K562 (cell line): ENCODE data around the gene FADS1. TPM values are rescaled to one million over a fixed set of nuclear protein-coding genes. Genes with fewer than 3 reads are reported as not detected.

Experiments used
- ARID4B ChIP-seq: sonication (generic); formaldehyde crosslinking; IDR thresholded peaks from 2 replicates; pipeline ENCODE4 v1.8.0; 2022; ENCODE audit warnings: mild to moderate bottlenecking, missing genetic modification reagents
- BDP1 ChIP-seq: IDR thresholded peaks from 3 replicates; pipeline ENCODE4 v1.6.1; 2011; ENCODE audit not compliant: insufficient read length, insufficient read depth
- CUX1 ChIP-seq: fragments of 200-800 bp; sonication (Bioruptor generic); IDR thresholded peaks from 2 replicates; pipeline ENCODE4 v1.6.1; 2016; ENCODE audit warnings: missing genetic modification characterization, missing compliant biosample characterization
- PKNOX1 ChIP-seq: fragments of 450-650 bp; IDR thresholded peaks from 2 replicates; pipeline ENCODE4 v1.6.1; 2016
- UBTF ChIP-seq, 2 experiments: IDR thresholded peaks; 2 replicates each; pipeline ENCODE4 v1.6.1; 2012; ENCODE audit warnings: improper control_type of control experiment in 2 of 2, low read depth in 2 of 2, low read length in 2 of 2, borderline replicate concordance in 1 of 2
- polyA plus RNA-seq, 8 experiments: library from polyadenylated mRNA; depleted of rRNA in 4 of 8; stranded (reverse) in 5 of 8; unstranded in 3 of 8; fragments of >200 nt; fragmentation: Nextera tagmentation in 2 of 8; fragmentation: Illumina TruSeq in 1 of 8; extraction: Ambion mirVana in 2 of 8; extraction: Trizol in 1 of 8; gene quantifications; 2 replicates each; pipeline versions ENCODE4 v1.2.1 to v1.2.3, GENCODE V29; 2011 to 2014; ENCODE audit warnings: inconsistent platforms in 1 of 8, missing spikeins in 1 of 8
- total RNA-seq, 7 experiments: library from RNA; depleted of rRNA in 6 of 7; stranded (reverse); fragments of >200 nt in 6 of 7; fragmentation: Illumina TruSeq in 2 of 7; extraction: Trizol in 2 of 7; gene quantifications; 2 replicates each; pipeline versions ENCODE4 v1.2.1 to v1.2.3, GENCODE V29; 2011 to 2021; ENCODE audit warnings: low replicate concordance in 1 of 7

The FADS1 gene
- total and polyA plus RNA-seq, 9 of the 15 experiments (the other 6 are each of a cell fraction or from before 2014, with no cell fraction given), result 110 to 864 (median 364) TPM

GRCh38 chr11:61829806-61830205 lies 13.0 kb upstream of the FADS1 start (continued):
- TF ChIP-seq ARID4B (CRISPR knock-in tag) (no peak), UBTF (IDR thresholded peaks at IDR 0.05; ENCODE audit: borderline replicate concordance in 1 of 2, low read depth in 2 of 2, low read length in 2 of 2) (no peak), BDP1 (no peak), CUX1 (CRISPR knock-in tag) (no peak), PKNOX1 (no peak)
- TF ChIP-seq, all 486 proteins: peak for 0
